NCI-H524 treated with DMSO at 0.1 percent for 48 hours (cell line): ENCODE data around the gene NHLRC2.

ENCODE experiments used
- DNase-seq: peaks from one replicate; lab custom pipeline; 2025; lab: John Stamatoyannopoulos, UW

Gene NHLRC2

GRCh38 chr10:113911113-113911512, 56.7 kb downstream of the NHLRC2 start:
- DNase-seq: no peak

- no peak for DNase-seq
Observed at GRCh38 chr10:113911839-113912238, 57.4 kb downstream of the NHLRC2 start.

DNA sequence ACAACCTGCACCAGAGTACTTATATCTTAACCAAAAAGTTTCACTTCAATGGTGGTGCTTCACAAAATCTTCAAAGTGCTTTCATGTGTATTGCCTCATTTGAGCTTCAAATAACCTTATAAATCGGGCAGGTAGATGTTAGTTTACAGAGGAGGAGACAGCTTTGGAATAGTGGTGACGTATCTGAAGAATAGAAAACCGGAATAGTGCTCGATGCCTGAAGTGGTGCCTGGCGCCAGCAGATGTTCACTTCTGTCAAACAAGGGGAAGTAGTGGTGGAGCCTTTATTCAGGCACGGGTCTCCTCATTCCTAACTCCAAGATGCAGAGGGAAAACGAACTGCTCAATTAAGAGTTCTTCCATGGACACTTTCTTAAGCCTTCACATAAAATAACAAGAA, 58.1 kb downstream of the NHLRC2 start:
- no peak for DNase-seq

GRCh38 chr10:113914956-113915355, 60.5 kb downstream of the NHLRC2 start:
- no peak for DNase-seq

GRCh38 chr10:113915540-113915939, 61.1 kb downstream of the NHLRC2 start:
- no peak for DNase-seq

GRCh38 chr10:113916053-113916452, 61.6 kb downstream of the NHLRC2 start:
- DNase-seq: no peak

DNA sequence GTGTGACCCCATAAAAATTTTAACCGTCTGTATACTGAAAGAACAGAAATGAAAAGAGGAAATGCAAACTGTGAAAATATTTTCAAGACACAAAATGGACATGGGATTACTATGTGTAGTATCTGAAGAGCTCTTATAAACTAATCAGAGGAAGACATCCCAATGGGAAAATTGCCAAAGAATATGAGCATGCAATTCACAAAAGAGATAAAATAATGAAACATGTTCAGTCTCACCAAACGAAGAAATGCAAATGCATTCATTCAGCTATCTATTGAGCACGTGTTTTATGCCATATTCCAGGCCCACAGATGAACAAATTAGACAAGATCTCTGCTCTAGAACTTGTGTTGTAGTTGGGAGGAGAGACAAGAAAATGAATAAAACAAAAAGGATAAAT, 63.2 kb downstream of the NHLRC2 start:
- DNase-seq: no peak

DNA sequence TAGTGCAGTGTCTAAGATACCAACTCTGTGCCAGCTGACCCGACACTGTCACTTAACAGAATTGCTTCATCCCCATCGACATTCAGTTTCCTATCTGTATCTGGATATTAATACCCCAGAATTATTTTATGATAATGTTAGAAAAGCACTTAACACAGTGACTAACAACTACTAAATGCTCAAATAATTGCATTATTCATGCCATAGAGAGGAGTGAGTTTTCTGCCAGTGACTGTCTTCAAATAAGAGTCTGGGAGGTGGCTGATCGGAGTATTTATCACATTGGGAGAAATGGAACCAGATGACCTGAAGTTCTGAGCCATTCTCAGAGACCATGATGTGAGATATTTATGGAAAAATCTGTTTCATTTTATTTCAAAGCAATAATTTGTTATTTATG, 65.7 kb downstream of the NHLRC2 start:
- DNase-seq: no peak

- DNase-seq: no peak
Observed at GRCh38 chr10:113920875-113921274, 66.4 kb downstream of the NHLRC2 start.

DNA sequence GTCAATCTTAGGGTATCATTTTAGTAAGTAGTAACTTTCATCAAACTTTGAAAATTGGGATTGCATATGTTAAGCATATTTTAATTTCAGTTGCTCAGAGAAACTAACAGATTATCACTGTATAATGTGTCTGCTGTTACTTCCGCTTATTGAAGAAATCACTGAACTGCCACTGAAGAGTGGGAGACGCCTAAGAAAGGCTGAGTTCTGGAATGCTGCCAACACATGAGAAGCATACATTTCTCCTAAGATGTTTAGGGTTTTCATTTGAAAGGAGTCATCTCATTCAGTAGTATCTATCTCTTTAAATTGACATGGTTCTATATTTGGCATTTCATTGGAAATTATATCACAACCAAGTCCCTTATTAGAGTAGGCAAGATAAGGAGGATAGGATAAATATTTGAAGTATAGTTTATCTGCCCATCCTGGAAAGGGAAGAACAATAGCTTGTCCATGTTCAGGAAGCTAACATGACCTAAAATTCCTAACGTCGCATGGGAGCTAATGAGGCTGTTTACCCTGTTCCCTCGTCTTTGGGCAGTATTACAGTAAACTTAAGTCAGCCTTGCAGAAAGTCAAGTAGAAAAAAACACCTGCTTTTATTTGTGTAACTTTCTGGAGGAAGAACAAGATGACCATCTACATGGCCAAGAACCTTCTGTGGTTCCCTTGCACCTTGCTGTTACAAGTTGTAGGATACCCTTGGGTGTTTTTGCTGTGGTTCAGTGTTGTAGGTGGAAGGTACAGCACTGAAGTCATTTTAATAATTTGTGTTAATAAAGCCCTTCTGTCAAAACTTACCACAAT, 67.3 kb downstream of the NHLRC2 start:
- no peak for DNase-seq

DNA sequence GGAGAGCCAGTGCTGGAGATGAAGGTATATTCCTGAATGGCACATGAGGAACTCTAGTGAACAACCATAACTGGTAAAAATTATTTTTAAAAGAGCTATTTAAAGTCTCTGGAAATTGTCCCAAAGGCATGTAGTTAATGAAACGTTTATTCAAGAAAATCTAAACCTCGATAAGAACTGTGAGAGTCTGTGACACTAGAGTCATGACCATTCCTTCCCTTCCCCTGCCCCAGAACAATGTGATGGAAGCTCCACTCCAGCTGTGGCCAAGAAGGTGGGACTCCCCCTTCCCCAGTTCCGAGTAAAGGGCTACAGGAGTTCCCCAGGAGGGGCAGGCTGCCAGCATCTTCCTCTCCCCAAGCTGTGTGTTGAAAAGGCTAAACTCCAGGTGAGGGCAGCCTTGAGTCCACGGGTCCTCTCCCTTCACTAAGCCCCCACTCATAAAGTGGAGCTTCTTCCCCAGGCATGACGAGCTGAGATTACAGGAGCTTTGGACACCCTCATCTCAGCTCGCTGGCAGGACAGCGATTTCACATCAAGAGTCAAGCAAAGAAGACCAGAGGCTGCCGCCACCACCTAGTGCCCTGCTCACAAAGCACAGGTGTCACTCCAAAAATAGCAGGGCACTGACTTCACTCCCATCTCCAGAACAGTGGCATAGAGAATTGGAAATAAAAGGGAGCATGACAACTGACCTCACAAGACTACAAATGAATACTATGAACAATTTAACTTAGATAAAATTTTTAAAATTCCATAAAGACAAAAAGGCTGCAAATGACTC, 68.5 kb downstream of the NHLRC2 start:
- DNase-seq: no peak

DNA sequence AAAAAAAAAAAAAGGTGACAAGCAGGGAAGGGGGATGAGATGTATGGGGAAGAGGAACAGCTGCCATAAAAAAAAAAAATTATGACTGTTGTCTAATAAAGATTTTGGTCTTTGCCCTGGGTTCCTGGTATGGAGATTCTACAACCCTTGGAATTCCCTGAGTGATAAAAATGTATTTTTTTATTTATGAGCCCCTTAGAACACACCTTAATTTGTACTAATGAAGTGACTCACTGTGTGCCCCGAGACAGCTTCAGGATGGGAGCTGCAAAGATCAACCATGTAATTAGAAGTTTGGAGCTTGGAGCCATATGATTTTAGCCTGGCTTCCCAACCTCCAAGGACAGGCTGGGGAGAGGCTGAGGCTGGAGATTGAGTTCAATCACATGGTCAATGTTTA, 69.7 kb downstream of the NHLRC2 start:
- no peak for DNase-seq

DNA sequence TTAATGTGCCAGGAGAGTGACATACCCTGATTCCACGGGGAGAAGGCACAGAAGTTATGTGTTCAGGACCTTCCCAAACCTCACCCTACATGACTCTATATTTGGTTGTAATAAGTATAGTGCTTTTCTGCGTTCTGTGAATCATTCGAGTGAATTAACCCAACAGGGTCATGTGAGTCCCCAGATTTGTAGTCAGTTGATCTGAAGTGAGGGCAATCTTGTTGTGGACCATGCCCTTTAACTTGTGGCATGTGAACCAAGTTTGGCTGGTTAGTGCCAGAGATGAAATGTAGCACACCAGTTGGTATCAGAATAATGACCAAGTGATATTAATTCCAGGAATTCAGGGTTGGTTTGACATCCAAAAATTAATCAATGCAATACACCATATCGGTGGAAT, 70.2 kb downstream of the NHLRC2 start:
- DNase-seq: no peak

GRCh38 chr10:113927440-113927839, 73.0 kb downstream of the NHLRC2 start:
- DNase-seq: no peak

GRCh38 chr10:113928830-113929229, 74.4 kb downstream of the NHLRC2 start:
- no peak for DNase-seq

- DNase-seq: no peak
Observed at GRCh38 chr10:113929522-113929921, 75.1 kb downstream of the NHLRC2 start.

DNA sequence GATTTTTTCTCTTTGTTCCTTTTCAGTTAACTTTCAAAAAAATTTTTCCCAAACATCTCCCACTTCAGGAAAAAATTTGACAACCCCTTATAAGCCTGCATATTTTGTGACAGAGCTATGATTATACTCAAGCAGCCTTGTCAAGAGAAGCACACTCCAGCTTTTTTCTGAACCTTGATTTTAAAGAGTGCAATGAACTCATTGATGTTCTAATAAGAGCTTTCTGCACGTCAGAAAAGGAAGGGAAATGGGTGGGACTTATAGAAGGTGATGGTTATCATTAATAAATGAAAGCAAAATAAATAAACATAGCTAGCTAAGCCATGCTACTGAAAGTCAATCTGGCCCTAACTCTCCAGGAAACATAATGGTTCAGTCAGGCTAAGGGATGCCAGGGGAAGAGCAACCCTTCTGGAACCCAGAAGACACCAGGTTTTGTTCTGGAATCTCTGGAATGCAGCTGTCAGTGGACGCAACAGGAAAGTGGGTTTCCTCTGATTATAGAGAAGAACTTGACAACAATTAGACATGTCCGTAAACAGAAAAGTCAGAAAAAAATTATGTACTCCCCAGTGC, 76.1 kb downstream of the NHLRC2 start:
- DNase-seq: no peak

DNA sequence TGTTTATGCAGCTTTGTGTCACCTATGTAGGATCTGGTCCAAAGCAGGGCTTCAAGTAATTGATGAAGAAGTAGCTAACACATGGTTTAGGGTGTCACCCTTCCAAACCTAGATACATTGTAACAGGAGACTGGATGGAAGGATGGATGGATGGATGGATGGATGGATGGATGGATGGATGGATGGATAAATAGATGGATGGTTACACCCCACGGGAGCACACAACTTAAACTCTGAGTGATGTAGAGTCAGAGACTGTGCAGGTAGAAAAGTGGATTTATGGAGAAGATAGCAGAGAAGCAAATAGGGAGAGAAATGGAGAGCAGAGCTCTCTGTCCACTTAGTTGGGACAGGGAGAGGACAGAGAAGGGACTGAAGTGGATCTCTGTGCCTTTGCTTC, 78.4 kb downstream of the NHLRC2 start:
- no peak for DNase-seq

DNA sequence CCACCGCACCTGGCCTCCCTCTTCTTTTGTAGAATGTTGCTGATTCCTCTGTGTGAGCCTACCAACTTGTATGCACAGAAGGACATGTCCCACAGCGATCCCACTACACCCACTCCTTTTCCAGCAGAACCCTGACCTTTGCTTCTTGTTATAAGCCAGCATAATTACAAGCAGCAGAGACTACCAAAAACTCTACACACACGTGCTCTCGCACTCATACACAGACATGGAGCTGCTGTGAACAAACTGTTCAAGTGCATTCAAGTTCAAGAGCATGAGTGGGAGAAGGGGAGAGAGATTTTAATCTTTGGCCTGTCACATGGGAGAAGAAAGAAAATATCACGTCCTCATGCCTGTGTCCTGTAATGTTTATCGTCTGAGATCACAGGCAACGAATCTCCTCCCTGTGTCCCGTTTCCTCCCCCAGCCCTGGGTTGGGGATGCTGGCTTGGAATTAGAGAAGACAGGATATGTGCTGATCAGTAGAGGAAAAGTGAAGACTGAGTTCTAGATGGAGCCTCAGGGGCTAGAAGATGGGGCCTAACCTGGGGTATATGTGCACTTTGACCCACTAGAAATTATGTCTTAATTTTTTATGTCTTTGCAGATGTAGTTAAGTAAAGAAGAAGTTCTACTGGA, 79.6 kb downstream of the NHLRC2 start:
- DNase-seq: no peak

- no peak for DNase-seq
Observed at GRCh38 chr10:113937258-113937657, 82.8 kb downstream of the NHLRC2 start.

DNA sequence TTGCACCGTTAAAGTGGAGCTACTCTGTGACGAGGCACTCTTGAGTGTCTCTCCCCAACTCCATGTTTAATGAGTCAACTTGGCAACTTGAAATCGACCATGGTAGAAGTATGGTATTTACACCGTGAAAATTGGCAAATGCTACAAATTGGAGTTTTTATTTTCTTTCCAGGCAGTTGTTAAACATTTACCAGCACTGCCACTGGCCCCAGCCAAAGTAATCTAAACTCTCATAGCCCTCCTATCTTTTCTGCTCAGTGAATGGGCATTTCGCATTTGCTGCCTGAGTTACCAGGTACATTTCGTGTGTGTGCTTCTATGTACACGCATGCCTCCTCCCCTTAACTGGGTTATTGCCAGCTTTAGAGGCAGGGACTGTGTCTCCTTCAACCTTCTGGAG, 83.3 kb downstream of the NHLRC2 start:
- DNase-seq: no peak

GRCh38 chr10:113939212-113939860, 84.9 kb downstream of the NHLRC2 start:
- no peak for DNase-seq
